Measurements from ENCODE around the gene PDIA5.

The PDIA5 gene

GRCh38 chr3:123096126-123096525 lies 29.3 kb downstream of the PDIA5 start:
- Histone ChIP-seq H3K27me3 (ENCODE audit: insufficient read depth, low read depth, severe bottlenecking) (no peaks in the 10 kb centered on the region), H3K36me3 (peaks cover 87% of the 10 kb centered on the region), H3K4me3 (ENCODE audit: low read depth, low read length) (no peak overlapping the region), H3K27ac (peak overlapping the region; percentile 56), H3K9me3 (ENCODE audit: severe bottlenecking) (no peaks in the 10 kb centered on the region)
- DNase-seq: no peak
- no peak for TF ChIP-seq CTCF (IDR thresholded peaks at IDR 0.05; ENCODE audit: low read depth, low read length)

- H3K36me3 ChIP-seq: peaks cover 84% of the 10 kb centered on the region
- no peaks in the 10 kb centered on the region for H3K27me3 ChIP-seq (ENCODE audit: insufficient read depth, low read depth, severe bottlenecking)
- no peaks in the 10 kb centered on the region for H3K9me3 ChIP-seq (ENCODE audit: severe bottlenecking)
- no peak for TF ChIP-seq CTCF (IDR thresholded peaks at IDR 0.05; ENCODE audit: low read depth, low read length)
- peak overlapping the region; percentile 56 for H3K27ac ChIP-seq
- DNase-seq: no peak
- no peak overlapping the region for H3K4me3 ChIP-seq (ENCODE audit: low read depth, low read length)
Observed at GRCh38 chr3:123096731-123097130, 29.9 kb downstream of the PDIA5 start.

- Histone ChIP-seq H3K27me3 (ENCODE audit: insufficient read depth, low read depth, severe bottlenecking) (no peaks in the 10 kb centered on the region), H3K36me3 (peaks cover 80% of the 10 kb centered on the region), H3K27ac (peak overlapping the region; percentile 15), H3K4me3 (ENCODE audit: low read depth, low read length) (no peak overlapping the region), H3K9me3 (ENCODE audit: severe bottlenecking) (no peaks in the 10 kb centered on the region)
- no peak for DNase-seq
- no peak for TF ChIP-seq CTCF (IDR thresholded peaks at IDR 0.05; ENCODE audit: low read depth, low read length)
Observed at GRCh38 chr3:123098426-123099330, 31.9 kb downstream of the PDIA5 start.

- H3K36me3 ChIP-seq: peaks cover 81% of the 10 kb centered on the region
- no peak for DNase-seq
- no peak overlapping the region for H3K4me3 ChIP-seq (ENCODE audit: low read depth, low read length)
- H3K27me3 ChIP-seq (ENCODE audit: insufficient read depth, low read depth, severe bottlenecking): no peaks in the 10 kb centered on the region
- peak overlapping the region; percentile 15 for H3K27ac ChIP-seq
- no peaks in the 10 kb centered on the region for H3K9me3 ChIP-seq (ENCODE audit: severe bottlenecking)
- TF ChIP-seq CTCF (IDR thresholded peaks at IDR 0.05; ENCODE audit: low read depth, low read length): no peak
Observed at GRCh38 chr3:123099331-123100192, 32.7 kb downstream of the PDIA5 start.

- H3K9me3 ChIP-seq (ENCODE audit: severe bottlenecking): no peaks in the 10 kb centered on the region
- H3K4me3 ChIP-seq (ENCODE audit: low read depth, low read length): no peak overlapping the region
- no peak for TF ChIP-seq CTCF (IDR thresholded peaks at IDR 0.05; ENCODE audit: low read depth, low read length)
- peak overlapping the region; percentile 15; the same call in 1 of the 2 replicates for H3K27ac ChIP-seq
- no peak for DNase-seq
- peaks cover 81% of the 10 kb centered on the region for H3K36me3 ChIP-seq
- H3K27me3 ChIP-seq (ENCODE audit: insufficient read depth, low read depth, severe bottlenecking): no peaks in the 10 kb centered on the region
Observed at GRCh38 chr3:123100193-123100776, 33.5 kb downstream of the PDIA5 start.

All from WERI-Rb-1 (cell line).